CD4-positive, alpha-beta T cell (primary cell): ENCODE measurements around the gene COL1A1. TPM values are rescaled to one million over a fixed set of nuclear protein-coding genes. Genes with fewer than 3 reads are reported as not detected.

ENCODE experiments used
- ATAC-seq: fragments of 200-7000 bp; cut with Tn5 transposase; one replicate; pipeline ENCODE4 v1.10.0; 2022; ENCODE audit warnings: mild to moderate bottlenecking; ENCODE audit not compliant: poor library complexity
- CTCF ChIA-PET: fragments of 350-600 bp; sonication (Branson Sonifier 250); formaldehyde crosslinking; loops from one replicate; lab custom pipeline; 2021; ENCODE audit warnings: antibody characterized with exemption, inconsistent platforms; lab: Charles Lee
- POLR2A ChIA-PET: fragments of 350-600 bp; sonication (Branson Sonifier 250); formaldehyde crosslinking; loops from one replicate; lab custom pipeline; 2021; ENCODE audit warnings: antibody characterized with exemption, inconsistent platforms; lab: Charles Lee
- DNase-seq, 14 experiments: peaks; one replicate each; pipeline ENCODE4 v3.0.0-alpha.2; 2013 to 2020; ENCODE audit warnings: mixed read lengths in 2 of 14
- H3K27ac ChIP-seq, 2 donors: one replicate each; pipeline versions ENCODE4 v1.5.1 to v1.7.0; 2013; ENCODE audit warnings: low read length in 2 of 2, low read depth in 1 of 2, mild to moderate bottlenecking in 1 of 2
- H3K27me3 ChIP-seq, 2 experiments: 1 replicate in 1 of 2; 2 replicates in 1 of 2; pipeline versions ENCODE4 v1.6.1 to v1.7.0; 2013; ENCODE audit warnings: low read length in 2 of 2, control low read depth in 1 of 2, mild to moderate bottlenecking in 1 of 2, moderate library complexity in 1 of 2; ENCODE audit not compliant: insufficient read depth in 2 of 2, control insufficient read depth in 1 of 2
- H3K36me3 ChIP-seq: one replicate; pipeline ENCODE4 v1.6.1; 2013; ENCODE audit warnings: low read length, control low read depth; ENCODE audit not compliant: insufficient read depth
- H3K4me1 ChIP-seq: one replicate; pipeline ENCODE4 v1.6.1; 2013; ENCODE audit warnings: low read length, control low read depth; ENCODE audit not compliant: insufficient read depth
- H3K4me3 ChIP-seq: one replicate; pipeline ENCODE4 v1.5.1; 2013; ENCODE audit warnings: mild to moderate bottlenecking, low read length, moderate library complexity
- H3K9me3 ChIP-seq, 2 experiments: 1 replicate in 1 of 2; 2 replicates in 1 of 2; pipeline versions ENCODE4 v1.6.1 to v1.7.0; 2013; ENCODE audit warnings: low read length in 2 of 2, mild to moderate bottlenecking in 2 of 2, control low read depth in 1 of 2, moderate library complexity in 1 of 2; ENCODE audit not compliant: control insufficient read depth in 1 of 2, insufficient read depth in 1 of 2
- H3K27ac Mint-ChIP-seq: one replicate; pipeline ENCODE4 v1.8.0; 2020; ENCODE audit warnings: mixed read lengths
- H3K27me3 Mint-ChIP-seq: one replicate; pipeline ENCODE4 v1.8.0; 2021; ENCODE audit warnings: mixed read lengths
- H3K36me3 Mint-ChIP-seq: one replicate; pipeline ENCODE4 v1.8.0; 2021; ENCODE audit warnings: low read depth, mixed read lengths
- H3K4me1 Mint-ChIP-seq: one replicate; pipeline ENCODE4 v1.8.0; 2021; ENCODE audit warnings: low read depth, mixed read lengths
- H3K4me3 Mint-ChIP-seq: one replicate; pipeline ENCODE4 v1.8.0; 2020; ENCODE audit warnings: mild to moderate bottlenecking, mixed read lengths
- H3K9me3 Mint-ChIP-seq: one replicate; pipeline ENCODE4 v1.8.0; 2020; ENCODE audit warnings: mixed read lengths
- CTCF ChIP-seq: fragments of 200-600 bp; IDR thresholded peaks from one replicate; pipeline ENCODE4 v1.8.0; 2022; ENCODE audit warnings: antibody characterized with exemption, mild to moderate bottlenecking
- intact Hi-C, 2 experiments: fragments of 100-400 bp; cut with DNase I in 1 of 2; cut with micrococcal nuclease in 1 of 2; formaldehyde crosslinking; loops; one replicate each; pipeline versions ENCODE4 v1.15.1 to v1.9.0; 2023 to 2025; cut with DNase I, micrococcal nuclease
- total RNA-seq, 174 experiments: library from RNA in 2 of 174; stranded (reverse) in 2 of 174; gene quantifications; one replicate each; pipeline ENCODE4 v1.2.3 and lab custom pipeline; 2021 to 2026

Gene COL1A1
- total RNA-seq, 2 experiments from 2014 or later = 10.0 to 11.4 TPM

GRCh38 chr17:50225701-50226240, 24.3 kb upstream of the COL1A1 start:
- intact Hi-C loops = no loop called here
- no peaks in the 10 kb centered on the region for H3K36me3 ChIP-seq
- H3K4me1 ChIP-seq = peaks cover 4% of the 10 kb centered on the region
- ATAC-seq (no peak), DNase-seq (no peak)
- H3K4me3 Mint-ChIP-seq = no peak overlapping the region
- CTCF ChIA-PET = no interaction called here
- H3K4me3 ChIP-seq = no peak overlapping the region
- H3K9me3 Mint-ChIP-seq = peaks cover 5% of the 10 kb centered on the region
- H3K9me3 ChIP-seq = peaks cover 11 to 15% of the 10 kb centered on the region in 2 experiments
- H3K27me3 ChIP-seq = peaks cover 0 to 2% of the 10 kb centered on the region in 2 experiments
- POLR2A ChIA-PET = no interaction called here
- H3K27ac Mint-ChIP-seq = no peak overlapping the region
- H3K4me1 Mint-ChIP-seq = no peaks in the 10 kb centered on the region
- no peak overlapping the region for H3K27ac ChIP-seq
- H3K36me3 Mint-ChIP-seq = no peaks in the 10 kb centered on the region
- peaks cover 4% of the 10 kb centered on the region for H3K27me3 Mint-ChIP-seq
- TF ChIP-seq CTCF = no peak

- Histone ChIP-seq H3K9me3 (peaks cover 11 to 15% of the 10 kb centered on the region in 2 experiments), H3K27ac (no peak overlapping the region), H3K4me1 (peaks cover 4% of the 10 kb centered on the region), H3K36me3 (no peaks in the 10 kb centered on the region), H3K4me3 (no peak overlapping the region), H3K27me3 (peaks cover 0 to 2% of the 10 kb centered on the region in 2 experiments)
- H3K9me3 Mint-ChIP-seq = peaks cover 5% of the 10 kb centered on the region
- ChIA-PET POLR2A (no interaction called here), CTCF (no interaction called here)
- H3K4me3 Mint-ChIP-seq = no peak overlapping the region
- H3K36me3 Mint-ChIP-seq = no peaks in the 10 kb centered on the region
- H3K27me3 Mint-ChIP-seq = peaks cover 4% of the 10 kb centered on the region
- intact Hi-C loops = no loop called here
- DNase-seq (no peak), ATAC-seq (no peak)
- H3K4me1 Mint-ChIP-seq = no peaks in the 10 kb centered on the region
- H3K27ac Mint-ChIP-seq = no peak overlapping the region
- no peak for TF ChIP-seq CTCF
These were observed 21.5 kb upstream of the COL1A1 start for GRCh38 chr17:50222922-50223321.

- H3K27ac ChIP-seq = no peak overlapping the region
- Mint-ChIP-seq H3K9me3 (peaks cover 5% of the 10 kb centered on the region), H3K27me3 (peaks cover 4% of the 10 kb centered on the region), H3K4me1 (no peaks in the 10 kb centered on the region), H3K4me3 (no peak overlapping the region), H3K36me3 (no peaks in the 10 kb centered on the region), H3K27ac (no peak overlapping the region)
- POLR2A ChIA-PET = no interaction called here
- peaks cover 9 to 15% of the 10 kb centered on the region in 2 experiments for H3K9me3 ChIP-seq
- H3K4me3 ChIP-seq = no peak overlapping the region
- no peak for TF ChIP-seq CTCF
- ATAC-seq (no peak), DNase-seq (no peak)
- H3K27me3 ChIP-seq = peaks cover 0 to 2% of the 10 kb centered on the region in 2 experiments
- H3K36me3 ChIP-seq = no peaks in the 10 kb centered on the region
- intact Hi-C loops = no loop called here
- CTCF ChIA-PET = interaction anchor here (0.6 kb wide), 1 partner anchor 14 kb away, joined by 4 read pairs; no protein-coding TSS in a partner anchor
- H3K4me1 ChIP-seq = peaks cover 4% of the 10 kb centered on the region
These were observed 20.6 kb upstream of the COL1A1 start for GRCh38 chr17:50221864-50222545.
